GM23338 (cell line): Measurements from ENCODE around the gene SERPINE2. TPM values are rescaled to one million over a fixed set of nuclear protein-coding genes. Genes with fewer than 3 reads are reported as not detected.

Source experiments
- ATAC-seq: fragments of 200-7000 bp; cut with Tn5 transposase; 3 replicates; pipeline ENCODE4 v1.9.1; 2020
- DNase-seq: peaks from one replicate; pipeline ENCODE4 v3.0.0-alpha.2; 2015; ENCODE audit warnings: low spot score
- H2AFZ ChIP-seq: fragments of 200-600 bp; sonication (generic); 2 replicates; pipeline ENCODE4 v1.8.0; 2016; ENCODE audit warnings: antibody characterized with exemption, mild to moderate bottlenecking, moderate library complexity
- H3F3A ChIP-seq: fragments of 200-600 bp; sonication (generic); replicated peaks from 2 replicates; pipeline ENCODE4 v1.8.0; 2017; ENCODE audit warnings: antibody characterized with exemption, mixed run types, low read depth
- H3K27ac ChIP-seq: fragments of 200-600 bp; sonication (generic); 2 replicates; pipeline ENCODE4 v1.6.1; 2016; ENCODE audit warnings: low read depth
- H3K27me3 ChIP-seq: fragments of 200-600 bp; sonication (generic); 2 replicates; pipeline ENCODE4 v1.8.0; 2016; ENCODE audit warnings: mild to moderate bottlenecking, mixed run types, moderate library complexity; ENCODE audit not compliant: insufficient read depth
- H3K36me3 ChIP-seq: fragments of 200-600 bp; sonication (generic); 2 replicates; pipeline ENCODE4 v1.8.0; 2016; ENCODE audit warnings: mild to moderate bottlenecking; ENCODE audit not compliant: insufficient read depth
- H3K4me1 ChIP-seq: fragments of 200-600 bp; sonication (generic); 2 replicates; pipeline ENCODE4 v1.8.0; 2016; ENCODE audit warnings: mild to moderate bottlenecking, moderate library complexity; ENCODE audit not compliant: insufficient read depth
- H3K4me2 ChIP-seq: fragments of 200-600 bp; sonication (generic); 2 replicates; pipeline ENCODE4 v1.7.1; 2017; ENCODE audit warnings: mixed run types
- H3K4me3 ChIP-seq: fragments of 200-600 bp; sonication (generic); 2 replicates; pipeline ENCODE4 v1.6.1; 2016; ENCODE audit warnings: mixed run types
- H3K79me2 ChIP-seq: fragments of 200-600 bp; sonication (generic); replicated peaks from 2 replicates; pipeline ENCODE4 v1.8.0; 2017; ENCODE audit warnings: mild to moderate bottlenecking; ENCODE audit not compliant: insufficient read depth
- H3K9me2 ChIP-seq: fragments of 200-600 bp; sonication (generic); 2 replicates; pipeline ENCODE4 v1.8.0; 2017; ENCODE audit not compliant: insufficient read depth
- H4K20me1 ChIP-seq: fragments of 200-600 bp; sonication (generic); replicated peaks from 2 replicates; pipeline ENCODE4 v1.8.0; 2017; ENCODE audit warnings: mild to moderate bottlenecking; ENCODE audit not compliant: insufficient read depth
- H3K27ac Mint-ChIP-seq: 2 replicates; pipeline ENCODE4 v1.8.0; 2020; ENCODE audit warnings: inconsistent platforms, mild to moderate bottlenecking, moderate library complexity, mixed read lengths
- H3K27me3 Mint-ChIP-seq: 3 replicates; pipeline ENCODE4 v1.8.0; 2022; ENCODE audit warnings: low read depth, mild to moderate bottlenecking, moderate library complexity, mixed read lengths, inconsistent platforms; ENCODE audit not compliant: insufficient read depth, poor library complexity
- H3K36me3 Mint-ChIP-seq: 3 replicates; pipeline ENCODE4 v1.8.0; 2021; ENCODE audit warnings: low read depth, mild to moderate bottlenecking, inconsistent platforms, moderate library complexity, mixed read lengths
- H3K4me1 Mint-ChIP-seq: 3 replicates; pipeline ENCODE4 v1.8.0; 2020; ENCODE audit warnings: mild to moderate bottlenecking, inconsistent platforms, mixed read lengths
- H3K4me3 Mint-ChIP-seq: 3 replicates; pipeline ENCODE4 v1.8.0; 2021; ENCODE audit warnings: moderate library complexity, mild to moderate bottlenecking, inconsistent platforms, mixed read lengths
- H3K9me3 Mint-ChIP-seq: 3 replicates; pipeline ENCODE4 v1.8.0; 2020; ENCODE audit warnings: moderate library complexity, mild to moderate bottlenecking, inconsistent platforms, mixed read lengths
- CREB1 ChIP-seq: fragments of 250-450 bp; sonication (Bioruptor Pico); IDR thresholded peaks from 2 replicates; pipeline ENCODE4 v1.5.0; 2020; ENCODE audit warnings: low read depth, mild to moderate bottlenecking, moderate library complexity
- EZH2 ChIP-seq: fragments of 200-600 bp; sonication (generic); IDR thresholded peaks from one replicate; pipeline ENCODE4 v1.8.0; 2017; ENCODE audit warnings: antibody characterized with exemption, mild to moderate bottlenecking, low read depth; ENCODE audit not compliant: unreplicated experiment
- POLR2AphosphoS5 ChIP-seq: IDR thresholded peaks from 2 replicates; pipeline ENCODE4 v1.6.1; 2016; ENCODE audit warnings: antibody characterized with exemption, low read depth
- ZNF114 ChIP-seq: fragments of 250-450 bp; sonication (Bioruptor Pico); IDR thresholded peaks from 2 replicates; pipeline ENCODE4 v1.5.0; 2020; ENCODE audit warnings: mild to moderate bottlenecking, moderate library complexity
- ZNF331 ChIP-seq: fragments of 250-450 bp; sonication (Bioruptor Pico); IDR thresholded peaks from 2 replicates; pipeline ENCODE4 v1.5.0; 2020; ENCODE audit warnings: low read depth, mild to moderate bottlenecking, moderate library complexity
- polyA plus RNA-seq: library from polyadenylated mRNA; unstranded; fragments of >200 nt; fragmentation: Nextera tagmentation; extraction: Ambion mirVana; gene quantifications from 2 replicates; pipeline ENCODE4 v1.2.1, GENCODE V29; 2016
- total RNA-seq: library from RNA; depleted of rRNA; stranded (reverse); fragments of >200 nt; shearing (Covaris generic); gene quantifications from 2 replicates; pipeline ENCODE4 v1.2.3, GENCODE V29; 2014
- TF ChIP-seq, protein P1 (sequence below): IDR thresholded peaks from one replicate; pipeline ENCODE4 v1.6.1; 2018; ENCODE audit warnings: antibody characterized with exemption; ENCODE audit not compliant: unreplicated experiment
- TF ChIP-seq, protein P2 (sequence below), 2 experiments: fragments of 200-600 bp in 1 of 2; sonication (generic) in 1 of 2; conservative IDR thresholded peaks; 2 replicates each; pipeline versions ENCODE4 v1.5.1 to v1.6.1; 2016 to 2017; ENCODE audit warnings: antibody characterized with exemption in 2 of 2, low read depth in 2 of 2, mild to moderate bottlenecking in 2 of 2, moderate library complexity in 1 of 2
- TF ChIP-seq, protein P3 (sequence below): fragments of 250-450 bp; sonication (Bioruptor Pico); IDR thresholded peaks from 2 replicates; pipeline ENCODE4 v1.5.0; 2020; ENCODE audit warnings: mild to moderate bottlenecking, moderate library complexity

SERPINE2 gene
- total and polyA plus RNA-seq, 2 experiments from 2014 or later: 38.6 to 44.2 TPM

DNA sequence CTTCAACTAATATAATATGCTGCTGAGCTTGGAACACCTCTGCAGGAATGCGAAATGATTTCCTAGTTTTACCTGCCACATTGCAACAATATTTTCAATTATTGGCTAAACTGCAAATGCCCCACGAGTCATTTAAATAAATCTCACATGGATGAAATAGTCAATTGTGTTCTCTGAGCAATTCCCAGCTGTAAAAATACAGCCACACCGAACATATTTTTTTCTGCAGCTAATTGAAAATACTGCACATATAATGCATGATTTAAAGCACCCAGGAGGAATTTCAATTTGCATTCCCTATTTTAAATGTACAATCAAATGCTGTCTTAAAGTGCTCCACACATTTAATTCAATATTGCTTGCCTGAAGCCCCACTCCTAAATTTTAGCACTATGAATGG is 18.6 kb downstream of the SERPINE2 start (continued):
- TF ChIP-seq, protein P1, sequence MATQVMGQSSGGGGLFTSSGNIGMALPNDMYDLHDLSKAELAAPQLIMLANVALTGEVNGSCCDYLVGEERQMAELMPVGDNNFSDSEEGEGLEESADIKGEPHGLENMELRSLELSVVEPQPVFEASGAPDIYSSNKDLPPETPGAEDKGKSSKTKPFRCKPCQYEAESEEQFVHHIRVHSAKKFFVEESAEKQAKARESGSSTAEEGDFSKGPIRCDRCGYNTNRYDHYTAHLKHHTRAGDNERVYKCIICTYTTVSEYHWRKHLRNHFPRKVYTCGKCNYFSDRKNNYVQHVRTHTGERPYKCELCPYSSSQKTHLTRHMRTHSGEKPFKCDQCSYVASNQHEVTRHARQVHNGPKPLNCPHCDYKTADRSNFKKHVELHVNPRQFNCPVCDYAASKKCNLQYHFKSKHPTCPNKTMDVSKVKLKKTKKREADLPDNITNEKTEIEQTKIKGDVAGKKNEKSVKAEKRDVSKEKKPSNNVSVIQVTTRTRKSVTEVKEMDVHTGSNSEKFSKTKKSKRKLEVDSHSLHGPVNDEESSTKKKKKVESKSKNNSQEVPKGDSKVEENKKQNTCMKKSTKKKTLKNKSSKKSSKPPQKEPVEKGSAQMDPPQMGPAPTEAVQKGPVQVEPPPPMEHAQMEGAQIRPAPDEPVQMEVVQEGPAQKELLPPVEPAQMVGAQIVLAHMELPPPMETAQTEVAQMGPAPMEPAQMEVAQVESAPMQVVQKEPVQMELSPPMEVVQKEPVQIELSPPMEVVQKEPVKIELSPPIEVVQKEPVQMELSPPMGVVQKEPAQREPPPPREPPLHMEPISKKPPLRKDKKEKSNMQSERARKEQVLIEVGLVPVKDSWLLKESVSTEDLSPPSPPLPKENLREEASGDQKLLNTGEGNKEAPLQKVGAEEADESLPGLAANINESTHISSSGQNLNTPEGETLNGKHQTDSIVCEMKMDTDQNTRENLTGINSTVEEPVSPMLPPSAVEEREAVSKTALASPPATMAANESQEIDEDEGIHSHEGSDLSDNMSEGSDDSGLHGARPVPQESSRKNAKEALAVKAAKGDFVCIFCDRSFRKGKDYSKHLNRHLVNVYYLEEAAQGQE: no peak

DNA sequence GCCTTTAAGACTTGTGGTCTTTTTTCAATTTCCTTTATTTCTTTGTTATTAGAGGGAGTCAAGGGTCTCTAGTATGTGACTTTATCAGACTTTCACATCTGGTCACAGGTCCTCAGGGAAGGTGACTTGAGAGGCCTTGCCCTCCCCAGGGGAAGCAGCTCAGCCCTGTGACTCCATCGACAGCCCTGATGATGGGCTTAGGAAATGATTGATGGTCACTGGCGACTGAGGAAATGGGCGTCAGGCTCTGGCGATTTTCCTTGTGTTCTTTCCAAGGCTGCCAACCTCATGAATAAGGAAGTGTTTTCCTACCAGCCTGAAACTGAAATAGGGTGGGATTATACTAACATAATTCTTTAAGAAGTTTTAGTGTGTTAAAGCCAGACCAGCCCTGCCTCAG is 21.1 kb downstream of the SERPINE2 start:
- Mint-ChIP-seq H3K27ac (no peak overlapping the region), H3K36me3 (no peaks in the 10 kb centered on the region), H3K4me3 (no peak overlapping the region), H3K9me3 (no peaks in the 10 kb centered on the region), H3K4me1 (no peaks in the 10 kb centered on the region), H3K27me3 (peaks cover 2% of the 10 kb centered on the region)
- no peak overlapping the region for H3K4me2 ChIP-seq
- no peaks in the 10 kb centered on the region for H3K27me3 ChIP-seq
- H3K36me3 ChIP-seq: no peaks in the 10 kb centered on the region
- no peak for DNase-seq
- H3K4me3 ChIP-seq: no peak overlapping the region
- H3F3A ChIP-seq: no peaks in the 10 kb centered on the region
- no peak overlapping the region for H3K27ac ChIP-seq
- no peak for ATAC-seq
- no peak overlapping the region for H2AFZ ChIP-seq
- peaks cover 4% of the 10 kb centered on the region; the same call in 1 of the 2 replicates for H4K20me1 ChIP-seq
- H3K4me1 ChIP-seq: peaks cover 2% of the 10 kb centered on the region; the same call in 1 of the 2 replicates
- H3K79me2 ChIP-seq: peaks cover 6% of the 10 kb centered on the region
- H3K9me2 ChIP-seq: 0 out of 2 replicates have a peak, but pooled peaks cover 4% of the 10 kb centered on the region
- TF ChIP-seq, protein P2, sequence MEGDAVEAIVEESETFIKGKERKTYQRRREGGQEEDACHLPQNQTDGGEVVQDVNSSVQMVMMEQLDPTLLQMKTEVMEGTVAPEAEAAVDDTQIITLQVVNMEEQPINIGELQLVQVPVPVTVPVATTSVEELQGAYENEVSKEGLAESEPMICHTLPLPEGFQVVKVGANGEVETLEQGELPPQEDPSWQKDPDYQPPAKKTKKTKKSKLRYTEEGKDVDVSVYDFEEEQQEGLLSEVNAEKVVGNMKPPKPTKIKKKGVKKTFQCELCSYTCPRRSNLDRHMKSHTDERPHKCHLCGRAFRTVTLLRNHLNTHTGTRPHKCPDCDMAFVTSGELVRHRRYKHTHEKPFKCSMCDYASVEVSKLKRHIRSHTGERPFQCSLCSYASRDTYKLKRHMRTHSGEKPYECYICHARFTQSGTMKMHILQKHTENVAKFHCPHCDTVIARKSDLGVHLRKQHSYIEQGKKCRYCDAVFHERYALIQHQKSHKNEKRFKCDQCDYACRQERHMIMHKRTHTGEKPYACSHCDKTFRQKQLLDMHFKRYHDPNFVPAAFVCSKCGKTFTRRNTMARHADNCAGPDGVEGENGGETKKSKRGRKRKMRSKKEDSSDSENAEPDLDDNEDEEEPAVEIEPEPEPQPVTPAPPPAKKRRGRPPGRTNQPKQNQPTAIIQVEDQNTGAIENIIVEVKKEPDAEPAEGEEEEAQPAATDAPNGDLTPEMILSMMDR (conservative IDR thresholded peaks at IDR 0.05; ENCODE audit: low read depth in 2 of 2): no peak
- TF ChIP-seq POLR2AphosphoS5 (no peak), CREB1 (no peak), ZNF331 (CRISPR knock-in tag) (no peak), ZNF114 (CRISPR knock-in tag) (no peak), EZH2 (no peak)
- TF ChIP-seq, protein P1: no peak
- TF ChIP-seq, protein P3, sequence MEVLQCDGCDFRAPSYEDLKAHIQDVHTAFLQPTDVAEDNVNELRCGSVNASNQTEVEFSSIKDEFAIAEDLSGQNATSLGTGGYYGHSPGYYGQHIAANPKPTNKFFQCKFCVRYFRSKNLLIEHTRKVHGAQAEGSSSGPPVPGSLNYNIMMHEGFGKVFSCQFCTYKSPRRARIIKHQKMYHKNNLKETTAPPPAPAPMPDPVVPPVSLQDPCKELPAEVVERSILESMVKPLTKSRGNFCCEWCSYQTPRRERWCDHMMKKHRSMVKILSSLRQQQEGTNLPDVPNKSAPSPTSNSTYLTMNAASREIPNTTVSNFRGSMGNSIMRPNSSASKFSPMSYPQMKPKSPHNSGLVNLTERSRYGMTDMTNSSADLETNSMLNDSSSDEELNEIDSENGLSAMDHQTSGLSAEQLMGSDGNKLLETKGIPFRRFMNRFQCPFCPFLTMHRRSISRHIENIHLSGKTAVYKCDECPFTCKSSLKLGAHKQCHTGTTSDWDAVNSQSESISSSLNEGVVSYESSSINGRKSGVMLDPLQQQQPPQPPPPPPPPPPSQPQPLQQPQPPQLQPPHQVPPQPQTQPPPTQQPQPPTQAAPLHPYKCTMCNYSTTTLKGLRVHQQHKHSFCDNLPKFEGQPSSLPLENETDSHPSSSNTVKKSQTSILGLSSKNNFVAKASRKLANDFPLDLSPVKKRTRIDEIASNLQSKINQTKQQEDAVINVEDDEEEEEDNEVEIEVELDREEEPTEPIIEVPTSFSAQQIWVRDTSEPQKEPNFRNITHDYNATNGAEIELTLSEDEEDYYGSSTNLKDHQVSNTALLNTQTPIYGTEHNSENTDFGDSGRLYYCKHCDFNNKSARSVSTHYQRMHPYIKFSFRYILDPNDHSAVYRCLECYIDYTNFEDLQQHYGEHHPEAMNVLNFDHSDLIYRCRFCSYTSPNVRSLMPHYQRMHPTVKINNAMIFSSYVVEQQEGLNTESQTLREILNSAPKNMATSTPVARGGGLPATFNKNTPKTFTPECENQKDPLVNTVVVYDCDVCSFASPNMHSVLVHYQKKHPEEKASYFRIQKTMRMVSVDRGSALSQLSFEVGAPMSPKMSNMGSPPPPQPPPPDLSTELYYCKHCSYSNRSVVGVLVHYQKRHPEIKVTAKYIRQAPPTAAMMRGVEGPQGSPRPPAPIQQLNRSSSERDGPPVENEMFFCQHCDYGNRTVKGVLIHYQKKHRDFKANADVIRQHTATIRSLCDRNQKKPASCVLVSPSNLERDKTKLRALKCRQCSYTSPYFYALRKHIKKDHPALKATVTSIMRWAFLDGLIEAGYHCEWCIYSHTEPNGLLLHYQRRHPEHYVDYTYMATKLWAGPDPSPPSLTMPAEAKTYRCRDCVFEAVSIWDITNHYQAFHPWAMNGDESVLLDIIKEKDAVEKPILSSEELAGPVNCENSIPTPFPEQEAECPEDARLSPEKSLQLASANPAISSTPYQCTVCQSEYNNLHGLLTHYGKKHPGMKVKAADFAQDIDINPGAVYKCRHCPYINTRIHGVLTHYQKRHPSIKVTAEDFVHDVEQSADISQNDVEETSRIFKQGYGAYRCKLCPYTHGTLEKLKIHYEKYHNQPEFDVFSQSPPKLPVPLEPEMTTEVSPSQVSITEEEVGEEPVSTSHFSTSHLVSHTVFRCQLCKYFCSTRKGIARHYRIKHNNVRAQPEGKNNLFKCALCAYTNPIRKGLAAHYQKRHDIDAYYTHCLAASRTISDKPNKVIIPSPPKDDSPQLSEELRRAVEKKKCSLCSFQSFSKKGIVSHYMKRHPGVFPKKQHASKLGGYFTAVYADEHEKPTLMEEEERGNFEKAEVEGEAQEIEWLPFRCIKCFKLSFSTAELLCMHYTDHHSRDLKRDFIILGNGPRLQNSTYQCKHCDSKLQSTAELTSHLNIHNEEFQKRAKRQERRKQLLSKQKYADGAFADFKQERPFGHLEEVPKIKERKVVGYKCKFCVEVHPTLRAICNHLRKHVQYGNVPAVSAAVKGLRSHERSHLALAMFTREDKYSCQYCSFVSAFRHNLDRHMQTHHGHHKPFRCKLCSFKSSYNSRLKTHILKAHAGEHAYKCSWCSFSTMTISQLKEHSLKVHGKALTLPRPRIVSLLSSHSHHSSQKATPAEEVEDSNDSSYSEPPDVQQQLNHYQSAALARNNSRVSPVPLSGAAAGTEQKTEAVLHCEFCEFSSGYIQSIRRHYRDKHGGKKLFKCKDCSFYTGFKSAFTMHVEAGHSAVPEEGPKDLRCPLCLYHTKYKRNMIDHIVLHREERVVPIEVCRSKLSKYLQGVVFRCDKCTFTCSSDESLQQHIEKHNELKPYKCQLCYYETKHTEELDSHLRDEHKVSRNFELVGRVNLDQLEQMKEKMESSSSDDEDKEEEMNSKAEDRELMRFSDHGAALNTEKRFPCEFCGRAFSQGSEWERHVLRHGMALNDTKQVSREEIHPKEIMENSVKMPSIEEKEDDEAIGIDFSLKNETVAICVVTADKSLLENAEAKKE (CRISPR knock-in tag): no peak
